GM13976 (cell line): ENCODE data around the gene PPP2R2B.

ENCODE experiments used
- DNase-seq: peaks from one replicate; pipeline ENCODE4 v3.0.0; 2012; ENCODE audit warnings: low spot score
- CTCF ChIP-seq: IDR thresholded peaks from 2 replicates; pipeline ENCODE4 v1.5.1; 2012; ENCODE audit warnings: borderline replicate concordance, mild to moderate bottlenecking; ENCODE audit not compliant: insufficient read depth; ENCODE audit errors: extremely low read depth, missing control alignments, control extremely low read depth
- in situ Hi-C: fragments of 300-500 bp; cut with MboI; formaldehyde crosslinking; loops from one replicate; pipeline ENCODE4 v1.12.0; 2022; ENCODE audit warnings: low sequenced_read_pairs, mixed read lengths, inconsistent platforms; ENCODE audit not compliant: unreplicated experiment

PPP2R2B gene

GRCh38 chr5:146796911-146797310 lies 81.6 kb downstream of the PPP2R2B start:
- in situ Hi-C loops = no loop called here
- TF ChIP-seq CTCF = no peak
- DNase-seq = no peak

- in situ Hi-C loops = no loop called here
- TF ChIP-seq CTCF = no peak
- DNase-seq = no peak
Observed at GRCh38 chr5:146796144-146796543, 82.4 kb downstream of the PPP2R2B start.

- no peak for TF ChIP-seq CTCF
- no peak for DNase-seq
- in situ Hi-C loops = no loop called here
Observed at GRCh38 chr5:146794326-146795029, 84.1 kb downstream of the PPP2R2B start.

- no peak for TF ChIP-seq CTCF
- DNase-seq = no peak
- in situ Hi-C loops = no loop called here
Observed at GRCh38 chr5:146793709-146794108, 84.8 kb downstream of the PPP2R2B start.

- DNase-seq = no peak
- in situ Hi-C loops = no loop called here
- TF ChIP-seq CTCF = no peak
Observed at GRCh38 chr5:146791471-146791870, 87.1 kb downstream of the PPP2R2B start.

GRCh38 chr5:146789712-146790653 lies 88.6 kb downstream of the PPP2R2B start:
- in situ Hi-C loops = no loop called here
- DNase-seq = no peak
- TF ChIP-seq CTCF = no peak
